IMR-90 (cell line): Measurements from ENCODE around the gene USP24. TPM values are rescaled to one million over a fixed set of nuclear protein-coding genes. Genes with fewer than 3 reads are reported as not detected.

ENCODE experiments used
- ATAC-seq: fragments of 200-7000 bp; cut with Tn5 transposase; 2 replicates; pipeline ENCODE4 v1.9.1; 2020; ENCODE audit warnings: low read depth, mild to moderate bottlenecking, moderate library complexity
- BruUV-seq: library from RNA; stranded (reverse); fragments of 400-500 nt; replicated peaks from 2 replicates; lab custom pipeline; 2021; lab: Mats Ljungman, UMichigan
- CTCF ChIA-PET: fragments of 300-600 bp; formaldehyde crosslinking; extraction: SDS; loops from one replicate; lab custom pipeline; 2021; ENCODE audit warnings: antibody characterized with exemption; lab: Yijun Ruan, JAX
- POLR2A ChIA-PET: fragments of 300-600 bp; sonication (Branson Sonifier 250); formaldehyde crosslinking; loops from one replicate; lab custom pipeline; 2022; ENCODE audit warnings: antibody characterized with exemption; ENCODE audit not compliant: unreplicated experiment; lab: Charles Lee
- DNase-seq: peaks from one replicate; pipeline ENCODE4 v3.0.0; 2013
- H2AFZ ChIP-seq: replicated peaks from 2 replicates; pipeline ENCODE3; 2013; ENCODE audit warnings: low read length, mild to moderate bottlenecking; ENCODE audit not compliant: poor library complexity
- H2AK5ac ChIP-seq: 2 replicates; pipeline ENCODE4 v1.6.1; 2013; ENCODE audit warnings: low read depth, low read length, inconsistent platforms
- H2AK9ac ChIP-seq: replicated peaks from 2 replicates; pipeline ENCODE3; 2013; ENCODE audit warnings: mild to moderate bottlenecking, low read depth, low read length, moderate library complexity; ENCODE audit not compliant: poor library complexity
- H2BK120ac ChIP-seq: 2 replicates; pipeline ENCODE4 v1.6.1; 2013; ENCODE audit warnings: low read depth, low read length, inconsistent platforms
- H2BK15ac ChIP-seq: 3 replicates; pipeline ENCODE4 v1.6.1; 2013; ENCODE audit warnings: low read depth, low read length, inconsistent platforms
- H2BK20ac ChIP-seq: 2 replicates; pipeline ENCODE4 v1.6.1; 2013; ENCODE audit warnings: low read depth, mild to moderate bottlenecking, inconsistent platforms, low read length, moderate library complexity
- H2BK5ac ChIP-seq: 2 replicates; pipeline ENCODE4 v1.6.1; 2013; ENCODE audit warnings: mild to moderate bottlenecking, low read depth, low read length, inconsistent platforms; ENCODE audit not compliant: poor library complexity, severe bottlenecking
- H3K14ac ChIP-seq: replicated peaks from 2 replicates; pipeline ENCODE4 v1.6.1; 2013; ENCODE audit warnings: low read depth, low read length, inconsistent platforms
- H3K18ac ChIP-seq: 2 replicates; pipeline ENCODE4 v1.6.1; 2013; ENCODE audit warnings: low read depth, low read length, control low read depth
- H3K23ac ChIP-seq: 2 replicates; pipeline ENCODE4 v1.6.1; 2013; ENCODE audit warnings: low read depth, low read length, inconsistent platforms
- H3K27ac ChIP-seq: 2 replicates; pipeline ENCODE4 v1.5.1; 2013; ENCODE audit warnings: mild to moderate bottlenecking, control low read depth, low read length; ENCODE audit not compliant: insufficient read depth
- H3K27me3 ChIP-seq: 2 replicates; pipeline ENCODE4 v1.6.1; 2013; ENCODE audit warnings: low read length; ENCODE audit not compliant: control insufficient read depth, insufficient read depth
- H3K36me3 ChIP-seq: 2 replicates; pipeline ENCODE4 v1.6.1; 2013; ENCODE audit warnings: low read length, mixed read lengths; ENCODE audit not compliant: control insufficient read depth, insufficient read depth
- H3K4ac ChIP-seq: 2 replicates; pipeline ENCODE4 v1.6.1; 2013; ENCODE audit warnings: low read depth, low read length, inconsistent platforms
- H3K4me1 ChIP-seq: 2 replicates; pipeline ENCODE4 v1.6.1; 2013; ENCODE audit warnings: low read length, mixed read lengths; ENCODE audit not compliant: control insufficient read depth, insufficient read depth
- H3K4me2 ChIP-seq: 2 replicates; pipeline ENCODE4 v1.6.1; 2013; ENCODE audit warnings: low read depth, mild to moderate bottlenecking, control low read depth, low read length, moderate library complexity
- H3K4me3 ChIP-seq: 2 replicates; pipeline ENCODE4 v1.5.1; 2013; ENCODE audit warnings: low read depth, mild to moderate bottlenecking, control low read depth, low read length, moderate library complexity; ENCODE audit not compliant: insufficient read depth
- H3K56ac ChIP-seq: 2 replicates; pipeline ENCODE4 v1.6.1; 2013; ENCODE audit warnings: low read length, inconsistent platforms; ENCODE audit not compliant: insufficient read depth; ENCODE audit errors: extremely low read depth
- H3K79me1 ChIP-seq, 2 experiments: 2 replicates each; pipeline ENCODE4 v1.6.1; 2013; ENCODE audit warnings: low read length in 2 of 2, inconsistent platforms in 1 of 2, low read depth in 1 of 2
- H3K9ac ChIP-seq: 2 replicates; pipeline ENCODE4 v1.6.1; 2013; ENCODE audit warnings: low read depth, low read length, control low read depth
- H3K9me1 ChIP-seq: 2 replicates; pipeline ENCODE4 v1.6.1; 2013; ENCODE audit warnings: low read length, inconsistent platforms; ENCODE audit not compliant: insufficient read depth
- H3K9me3 ChIP-seq: 2 replicates; pipeline ENCODE4 v1.6.1; 2013; ENCODE audit warnings: low read length; ENCODE audit not compliant: control insufficient read depth, insufficient read depth
- H4K20me1 ChIP-seq: 2 replicates; pipeline ENCODE4 v1.6.1; 2013; ENCODE audit warnings: low read length, inconsistent platforms; ENCODE audit not compliant: insufficient read depth
- H4K5ac ChIP-seq: 2 replicates; pipeline ENCODE4 v1.6.1; 2013; ENCODE audit warnings: mild to moderate bottlenecking, low read depth, low read length, control low read depth
- H4K8ac ChIP-seq, 2 experiments: 2 replicates each; pipeline ENCODE4 v1.6.1; 2013; ENCODE audit warnings: low read depth in 2 of 2, low read length in 2 of 2, control low read depth in 1 of 2, inconsistent platforms in 1 of 2
- H4K91ac ChIP-seq: 2 replicates; pipeline ENCODE4 v1.6.1; 2013; ENCODE audit warnings: low read depth, low read length, inconsistent platforms; ENCODE audit not compliant: insufficient read depth
- CEBPB ChIP-seq: IDR thresholded peaks from 2 replicates; pipeline ENCODE4 v1.6.1; 2012; ENCODE audit warnings: low read depth, low read length, improper control_type of control experiment
- CHD1 ChIP-seq: IDR thresholded peaks from 2 replicates; pipeline ENCODE4 v1.6.1; 2012; ENCODE audit warnings: low read depth, low read length, improper control_type of control experiment
- FOS ChIP-seq: fragments of 150-350 bp; IDR thresholded peaks from 2 replicates; pipeline ENCODE4 v1.6.1; 2016; ENCODE audit warnings: low read depth, low read length
- MAFK ChIP-seq: IDR thresholded peaks from 2 replicates; pipeline ENCODE4 v1.6.1; 2012; ENCODE audit warnings: low read depth, low read length, improper control_type of control experiment
- MAZ ChIP-seq: IDR thresholded peaks from 2 replicates; pipeline ENCODE4 v1.6.1; 2012; ENCODE audit warnings: low read depth, mild to moderate bottlenecking, low read length, improper control_type of control experiment, moderate library complexity, borderline replicate concordance
- MXI1 ChIP-seq: IDR thresholded peaks from 2 replicates; pipeline ENCODE4 v1.6.1; 2012; ENCODE audit warnings: low read depth, mild to moderate bottlenecking, low read length, moderate library complexity, borderline replicate concordance
- POLR2A ChIP-seq: IDR thresholded peaks from 2 replicates; pipeline ENCODE4 v1.6.1; 2012; ENCODE audit warnings: mild to moderate bottlenecking, low read depth, low read length
- RAD21 ChIP-seq: IDR thresholded peaks from 2 replicates; pipeline ENCODE4 v1.6.1; 2012; ENCODE audit warnings: low read length, improper control_type of control experiment
- RCOR1 ChIP-seq: IDR thresholded peaks from 2 replicates; pipeline ENCODE4 v1.6.1; 2012; ENCODE audit warnings: mild to moderate bottlenecking, low read length, improper control_type of control experiment; ENCODE audit not compliant: insufficient replicate concordance
- RFX5 ChIP-seq: IDR thresholded peaks from 2 replicates; pipeline ENCODE4 v1.8.0; 2012; ENCODE audit warnings: low read depth, mild to moderate bottlenecking, low read length, moderate library complexity
- SMC3 ChIP-seq: fragments of 150-350 bp; IDR thresholded peaks from 2 replicates; pipeline ENCODE4 v1.6.1; 2016; ENCODE audit warnings: low read depth, mild to moderate bottlenecking, antibody characterized with exemption, low read length, moderate library complexity
- WGBS, 2 experiments: methylation state at CpG; one replicate each; pipeline versions ENCODE4 v1.1.5 to v1.1.7; 2013; ENCODE audit warnings: missing lambda C conversion rate in 2 of 2; ENCODE audit not compliant: insufficient read length in 1 of 2; ENCODE audit errors: extremely low coverage in 2 of 2; 5-methylcytosine and 5-hydroxymethylcytosine counted together
- dilution Hi-C: fragments of 300-500 bp; cut with HindIII; formaldehyde crosslinking; loops from one replicate; pipeline ENCODE4 v1.14.3; 2018; ENCODE audit warnings: low sequenced_read_pairs; ENCODE audit not compliant: unreplicated experiment
- in situ Hi-C: fragments of 300-500 bp; cut with MboI; formaldehyde crosslinking; loops from 3 replicates; pipeline ENCODE4 v1.14.3; 2019; ENCODE audit warnings: low sequenced_read_pairs, inconsistent platforms, mixed read lengths
- intact Hi-C: fragments of 100-400 bp; cut with micrococcal nuclease; formaldehyde crosslinking; loops from 2 replicates; pipeline ENCODE4 v1.10.0; 2022
- polyA plus RNA-seq, 3 experiments: library from polyadenylated mRNA; depleted of rRNA; stranded (reverse); fragments of >200 nt; gene quantifications; 2 replicates each; pipeline ENCODE4 v1.2.3, GENCODE V29; 2012; ENCODE audit warnings: low replicate concordance in 1 of 3
- total RNA-seq: library from RNA; depleted of rRNA; stranded (reverse); fragments of >200 nt; gene quantifications from 2 replicates; pipeline ENCODE4 v1.2.3, GENCODE V29; 2012
- TF ChIP-seq, protein P1 (sequence below): fragments of 150-350 bp; IDR thresholded peaks from 2 replicates; pipeline ENCODE4 v1.6.1; 2017; ENCODE audit warnings: mild to moderate bottlenecking, antibody characterized with exemption, low read length, low read depth
- TF ChIP-seq, protein P2 (sequence below): conservative IDR thresholded peaks from 2 replicates; pipeline ENCODE4 v1.5.1; 2012; ENCODE audit warnings: mild to moderate bottlenecking, low read depth, low read length, improper control_type of control experiment
- TF ChIP-seq, protein P3 (sequence below): fragments of 150-350 bp; IDR thresholded peaks from 2 replicates; pipeline ENCODE4 v1.6.1; 2016; ENCODE audit warnings: low read depth, mild to moderate bottlenecking, low read length, moderate library complexity, borderline replicate concordance

The USP24 gene
- total and polyA plus RNA-seq, 2 of the 4 experiments (the other 2 are of a cell fraction): 8.4 to 36.7 TPM

- Histone ChIP-seq H3K4me2 (no peak overlapping the region), H4K20me1 (no peaks in the 10 kb centered on the region), H3K4ac (no peak overlapping the region), H4K5ac (no peak overlapping the region), H2AK5ac (no peak overlapping the region), H3K79me1 (no peaks in the 10 kb centered on the region), H3K36me3 (no peaks in the 10 kb centered on the region), H3K27ac (no peak overlapping the region), H2AFZ (no peak overlapping the region), H2BK5ac (no peak overlapping the region), H3K56ac (no peak overlapping the region), H3K18ac (no peak overlapping the region), H4K91ac (no peak overlapping the region), H3K9me3 (no peaks in the 10 kb centered on the region), H3K27me3 (no peaks in the 10 kb centered on the region), H3K9me1 (no peaks in the 10 kb centered on the region; the same call in 1 of the 2 replicates), H3K4me1 (peaks cover 2% of the 10 kb centered on the region; the same call in 1 of the 2 replicates), H2BK15ac (no peak overlapping the region), H3K14ac (no peak overlapping the region), H3K23ac (no peak overlapping the region), H3K9ac (no peak overlapping the region), H2BK120ac (no peak overlapping the region), H2AK9ac (no peak overlapping the region), H4K8ac (no peak overlapping the region), H2BK20ac (no peak overlapping the region), H3K4me3 (no peak overlapping the region)
- DNase-seq: no peak
- no CpG with 5 or more reads among the region's 4 CpGs for WGBS, 2 experiments
- peak; percentile 36; the same call in 1 of the 2 replicates for ATAC-seq
- no TSS peak for BruUV-seq
- no peak for TF ChIP-seq CHD1
- TF ChIP-seq, protein P1, sequence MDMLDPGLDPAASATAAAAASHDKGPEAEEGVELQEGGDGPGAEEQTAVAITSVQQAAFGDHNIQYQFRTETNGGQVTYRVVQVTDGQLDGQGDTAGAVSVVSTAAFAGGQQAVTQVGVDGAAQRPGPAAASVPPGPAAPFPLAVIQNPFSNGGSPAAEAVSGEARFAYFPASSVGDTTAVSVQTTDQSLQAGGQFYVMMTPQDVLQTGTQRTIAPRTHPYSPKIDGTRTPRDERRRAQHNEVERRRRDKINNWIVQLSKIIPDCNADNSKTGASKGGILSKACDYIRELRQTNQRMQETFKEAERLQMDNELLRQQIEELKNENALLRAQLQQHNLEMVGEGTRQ: no peak
- TF ChIP-seq, protein P2, sequence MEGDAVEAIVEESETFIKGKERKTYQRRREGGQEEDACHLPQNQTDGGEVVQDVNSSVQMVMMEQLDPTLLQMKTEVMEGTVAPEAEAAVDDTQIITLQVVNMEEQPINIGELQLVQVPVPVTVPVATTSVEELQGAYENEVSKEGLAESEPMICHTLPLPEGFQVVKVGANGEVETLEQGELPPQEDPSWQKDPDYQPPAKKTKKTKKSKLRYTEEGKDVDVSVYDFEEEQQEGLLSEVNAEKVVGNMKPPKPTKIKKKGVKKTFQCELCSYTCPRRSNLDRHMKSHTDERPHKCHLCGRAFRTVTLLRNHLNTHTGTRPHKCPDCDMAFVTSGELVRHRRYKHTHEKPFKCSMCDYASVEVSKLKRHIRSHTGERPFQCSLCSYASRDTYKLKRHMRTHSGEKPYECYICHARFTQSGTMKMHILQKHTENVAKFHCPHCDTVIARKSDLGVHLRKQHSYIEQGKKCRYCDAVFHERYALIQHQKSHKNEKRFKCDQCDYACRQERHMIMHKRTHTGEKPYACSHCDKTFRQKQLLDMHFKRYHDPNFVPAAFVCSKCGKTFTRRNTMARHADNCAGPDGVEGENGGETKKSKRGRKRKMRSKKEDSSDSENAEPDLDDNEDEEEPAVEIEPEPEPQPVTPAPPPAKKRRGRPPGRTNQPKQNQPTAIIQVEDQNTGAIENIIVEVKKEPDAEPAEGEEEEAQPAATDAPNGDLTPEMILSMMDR: no peak
- no peak for TF ChIP-seq MAZ
- TF ChIP-seq RAD21: no peak
- TF ChIP-seq MXI1: no peak
- no peak for TF ChIP-seq POLR2A
- TF ChIP-seq CEBPB: no peak
- TF ChIP-seq, protein P3, sequence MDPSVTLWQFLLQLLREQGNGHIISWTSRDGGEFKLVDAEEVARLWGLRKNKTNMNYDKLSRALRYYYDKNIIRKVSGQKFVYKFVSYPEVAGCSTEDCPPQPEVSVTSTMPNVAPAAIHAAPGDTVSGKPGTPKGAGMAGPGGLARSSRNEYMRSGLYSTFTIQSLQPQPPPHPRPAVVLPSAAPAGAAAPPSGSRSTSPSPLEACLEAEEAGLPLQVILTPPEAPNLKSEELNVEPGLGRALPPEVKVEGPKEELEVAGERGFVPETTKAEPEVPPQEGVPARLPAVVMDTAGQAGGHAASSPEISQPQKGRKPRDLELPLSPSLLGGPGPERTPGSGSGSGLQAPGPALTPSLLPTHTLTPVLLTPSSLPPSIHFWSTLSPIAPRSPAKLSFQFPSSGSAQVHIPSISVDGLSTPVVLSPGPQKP: no peak
- no peak for TF ChIP-seq FOS
- no peak for TF ChIP-seq RFX5
- TF ChIP-seq SMC3: no peak
- TF ChIP-seq RCOR1: no peak
- TF ChIP-seq MAFK: no peak
- CTCF ChIA-PET: interaction anchor here (1.5 kb wide), 1 partner anchor 9 kb away, joined by 4 read pairs; no protein-coding TSS in a partner anchor
- in situ Hi-C loops: no loop called here
- dilution Hi-C loops: no loop called here
- intact Hi-C loops: no loop called here
- POLR2A ChIA-PET: no interaction called here
These were observed 30.6 kb upstream of the USP24 start for GRCh38 chr1:55245781-55246180.
